Skin epidermis (tissue), 12 donors: ENCODE data around the gene GYG2.
A peak's percentile ranks its signal among the peaks of the same experiment; 100 is the strongest.
"Not testable (repeated sequence)": the region's sequence is repeated elsewhere in the genome, so short reads cannot be mapped to it uniquely, and the experiment has no call there.

ENCODE experiments used
- H3K27ac ChIP-seq, 21 experiments: fragments of 200-600 bp; sonication (generic) in 11 of 21; one replicate each; pipeline ENCODE4 v1.5.0; 2020; ENCODE audit warnings: mild to moderate bottlenecking in 3 of 21, inconsistent platforms in 2 of 21, moderate library complexity in 2 of 21
- H3K4me3 ChIP-seq, 7 experiments: fragments of 200-600 bp; sonication (generic) in 2 of 7; one replicate each; pipeline ENCODE4 v1.5.0; 2020; ENCODE audit warnings: inconsistent platforms in 2 of 7, mild to moderate bottlenecking in 2 of 7, moderate library complexity in 1 of 7

GYG2 gene

DNA sequence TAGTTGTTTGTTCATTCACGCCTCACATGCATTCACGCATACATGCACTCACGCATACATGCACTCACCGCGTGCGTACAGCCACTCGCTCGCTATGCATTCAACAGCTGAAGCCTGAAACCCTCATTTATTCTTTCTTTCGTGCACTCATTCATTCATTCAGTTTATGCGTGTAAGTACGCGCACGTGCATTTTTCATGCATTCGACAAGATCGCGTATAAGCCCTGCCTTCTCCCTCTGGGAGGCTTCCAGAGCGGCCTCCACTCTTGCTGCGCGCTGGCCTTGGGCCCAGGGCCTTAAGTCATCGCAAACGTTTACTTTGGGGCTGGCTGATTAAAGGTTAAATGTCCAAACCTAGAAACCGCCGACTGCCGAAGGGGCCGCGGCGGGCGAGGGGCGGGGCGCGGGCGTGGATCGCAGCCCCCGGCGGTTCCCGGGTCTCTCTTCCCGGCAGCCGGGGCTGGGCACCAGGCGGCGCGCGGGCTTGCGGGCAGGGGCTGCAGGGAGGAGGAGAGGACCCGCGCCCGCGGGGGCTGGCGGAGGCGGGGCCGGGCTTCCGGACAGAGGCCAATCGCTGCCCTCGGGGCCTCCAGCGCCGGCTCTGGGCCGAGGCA is at the start of gene GYG2:
GYG2 (plus strand) TSS at position 587 of the 615 bp plus-strand sequence. CDS start 1,259 bp downstream, outside the sequence.
- Histone ChIP-seq H3K4me3 (peak within 1 kb of the TSS in 6 of 7 experiments; percentile 12 to 28 (median 18)), H3K27ac (peak within 1 kb of the TSS in 1 of 21 experiments; percentile 65)

DNA sequence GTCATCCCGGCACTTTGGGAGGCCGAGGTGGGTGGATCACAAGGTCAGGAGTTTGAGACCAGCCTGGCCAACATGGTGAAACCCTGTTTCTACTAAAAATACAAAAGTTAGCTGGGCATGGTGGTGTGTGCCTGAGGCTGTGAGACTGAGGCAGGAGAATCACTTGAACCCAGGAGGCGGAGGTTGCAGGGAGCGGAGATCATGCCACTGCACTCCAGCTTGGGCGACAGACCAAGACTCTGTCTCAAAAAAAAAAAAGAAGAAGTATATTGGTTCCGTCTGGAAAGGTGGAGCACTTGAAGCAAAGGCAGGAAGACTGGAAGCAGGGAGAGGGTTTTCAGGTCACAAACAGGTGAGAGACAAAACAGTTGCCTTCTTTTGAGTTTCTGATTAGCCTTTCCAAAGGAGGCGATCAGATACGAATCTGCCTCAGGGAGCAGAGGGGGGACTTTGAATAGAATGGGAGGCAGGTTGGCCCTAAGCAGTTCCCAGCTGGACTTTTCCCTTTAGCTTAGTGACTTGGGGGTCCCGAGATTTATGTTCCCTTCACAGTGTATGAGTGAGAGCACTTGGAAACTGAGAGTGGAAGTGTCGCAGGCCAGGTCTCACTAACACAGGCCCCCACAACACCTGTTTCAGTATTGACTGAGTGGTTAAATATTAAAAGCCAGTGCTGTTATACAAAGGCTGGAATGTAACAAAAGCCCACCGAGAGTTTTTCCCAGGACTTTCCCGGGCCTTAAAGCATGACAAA is 48.1 kb upstream of the GYG2 start:
- H3K27ac ChIP-seq, H3K4me3 ChIP-seq: not testable (repeated sequence)

DNA sequence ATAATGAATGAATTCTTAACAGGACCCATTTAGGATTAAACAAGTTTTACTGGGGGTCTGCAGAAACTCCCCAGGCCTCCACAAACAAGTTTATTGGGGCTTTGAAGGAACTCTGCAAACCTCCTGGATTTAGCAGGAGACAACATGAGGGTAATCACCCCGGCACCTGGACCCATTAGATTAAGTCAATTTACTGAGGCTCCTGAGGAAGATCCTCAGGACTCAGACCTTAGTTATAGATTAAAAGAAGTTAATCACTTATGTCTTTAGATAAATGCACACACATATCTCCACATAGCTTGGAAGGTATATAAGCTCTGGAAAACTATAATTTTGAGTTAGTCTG is 47.5 kb upstream of the GYG2 start:
- Histone ChIP-seq H3K4me3 (no peak overlapping the region), H3K27ac (no peak overlapping the region)

DNA sequence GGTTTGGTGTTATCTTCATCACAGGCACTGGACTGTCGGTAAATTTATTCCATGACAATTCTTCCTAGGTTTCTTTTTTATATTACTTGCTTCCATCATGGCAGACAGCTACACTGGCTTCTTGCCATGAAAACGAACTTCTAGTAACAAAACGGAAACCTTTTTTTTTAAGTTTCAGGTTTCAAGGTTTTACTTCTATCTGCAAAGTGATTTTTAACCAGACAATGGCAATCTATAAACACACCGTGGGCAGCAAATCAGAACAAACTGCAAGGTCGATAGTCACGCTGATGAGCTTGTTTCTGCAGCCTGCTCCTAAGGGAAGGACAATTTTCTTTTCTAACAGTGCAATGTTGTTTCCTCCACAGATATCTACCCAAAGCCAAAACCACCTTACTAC is 47.0 kb upstream of the GYG2 start:
- no peak overlapping the region for H3K27ac ChIP-seq
- no peak overlapping the region for H3K4me3 ChIP-seq

DNA sequence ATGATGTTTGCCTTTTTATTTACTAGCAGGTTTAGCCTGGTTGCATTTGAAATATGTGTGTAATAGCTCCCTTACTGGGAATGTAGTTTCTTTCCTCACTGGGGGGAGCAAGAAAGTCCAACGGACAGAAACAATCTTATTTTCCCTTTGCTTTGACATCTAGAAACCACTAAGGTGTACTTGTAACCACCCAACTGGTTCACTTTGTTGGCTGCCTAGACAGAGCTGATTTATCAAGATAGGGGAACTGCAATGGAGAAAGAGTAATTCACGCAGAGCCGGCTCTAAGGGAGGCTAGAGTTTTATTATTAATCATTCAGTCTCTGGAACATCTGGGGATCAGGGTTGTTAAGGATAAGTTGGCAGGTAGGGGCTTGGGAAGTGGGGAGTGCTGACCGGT is 46.6 kb upstream of the GYG2 start:
- Histone ChIP-seq H3K27ac (no peak overlapping the region), H3K4me3 (no peak overlapping the region)

DNA sequence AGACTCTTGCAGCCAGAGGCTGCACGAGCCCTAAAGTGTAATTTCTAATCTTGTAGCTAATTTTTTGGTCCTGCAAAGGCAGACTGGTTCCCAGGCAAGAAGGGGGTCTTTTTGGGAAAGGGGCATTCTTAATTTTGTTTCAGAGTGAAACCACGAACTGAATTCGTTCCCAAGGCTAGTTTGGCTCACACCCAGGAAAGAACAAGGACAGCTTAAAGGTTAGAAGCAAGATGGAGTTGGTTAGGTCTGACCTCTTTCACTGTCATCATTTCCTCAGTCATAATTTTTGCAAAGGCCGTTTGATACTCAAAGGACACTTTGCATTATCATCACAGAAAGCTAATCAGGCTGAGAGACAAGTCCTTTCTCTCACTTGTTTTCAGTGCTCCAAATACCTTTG is 46.0 kb upstream of the GYG2 start:
- no peak overlapping the region for H3K4me3 ChIP-seq

DNA sequence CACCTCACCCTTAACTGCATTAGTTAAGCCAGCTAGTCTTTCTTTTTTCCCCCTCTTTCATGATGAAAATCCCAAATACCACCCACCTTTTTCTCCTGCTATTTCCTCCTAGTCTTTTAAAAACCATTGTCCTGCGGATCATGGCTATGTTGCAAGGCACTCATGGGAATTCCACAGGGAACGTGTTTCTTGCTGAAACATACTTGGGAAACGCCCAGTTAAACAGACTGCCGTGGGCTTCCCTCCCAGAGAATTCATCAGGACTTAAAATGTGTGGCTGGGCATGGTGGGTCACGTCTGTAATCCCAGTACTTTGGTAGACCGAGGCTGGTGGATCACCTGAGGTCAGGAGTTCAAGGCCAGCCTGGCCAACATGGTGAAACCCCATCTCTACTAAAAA is 44.7 kb upstream of the GYG2 start:
- no peak overlapping the region for H3K4me3 ChIP-seq
- H3K27ac ChIP-seq, result peak overlapping the region in 1 of 21 experiments; percentile 16

More for the DNA sequence above, 46.0 kb upstream of the GYG2 start:
- no peak overlapping the region for H3K27ac ChIP-seq

DNA sequence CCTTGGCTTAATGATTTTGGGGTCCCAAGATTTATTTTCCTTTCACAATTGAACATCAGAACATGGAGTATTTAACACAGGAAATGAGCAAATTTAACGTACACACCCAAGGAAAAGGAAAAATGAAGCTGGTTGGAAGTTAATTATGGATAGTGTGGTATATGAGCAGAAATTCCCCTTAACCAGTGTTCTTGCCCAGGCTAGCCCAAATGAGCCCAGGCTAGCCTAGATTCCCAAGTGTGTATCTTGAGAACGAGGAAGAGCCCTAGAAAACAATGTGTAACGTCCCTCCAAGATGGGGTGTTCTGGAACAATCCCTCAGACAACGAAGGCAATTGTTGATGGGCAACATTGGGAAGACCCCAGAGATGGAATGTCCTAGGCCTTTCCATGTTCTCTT is 43.2 kb upstream of the GYG2 start:
- Histone ChIP-seq H3K27ac (no peak overlapping the region), H3K4me3 (no peak overlapping the region)

DNA sequence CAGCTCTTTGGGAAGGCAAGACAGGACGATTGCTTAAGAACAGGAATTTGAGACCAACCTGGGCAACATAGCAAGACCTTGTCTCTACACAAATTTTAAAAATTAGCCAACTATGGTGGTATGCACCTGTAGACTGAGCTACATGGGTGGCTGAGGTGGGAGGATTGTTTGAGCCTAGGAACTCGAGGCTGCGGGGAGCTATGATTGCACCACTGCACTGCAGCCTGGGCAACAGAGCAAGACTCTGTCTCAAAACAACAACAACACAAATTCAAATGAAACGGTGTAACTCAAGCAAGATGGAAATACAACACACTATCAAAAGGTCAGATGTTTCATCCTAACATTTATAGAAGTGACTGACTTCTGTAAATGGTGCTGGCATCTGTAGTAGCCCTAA is 39.8 kb upstream of the GYG2 start:
- H3K27ac ChIP-seq, result no peak overlapping the region
- no peak overlapping the region for H3K4me3 ChIP-seq

DNA sequence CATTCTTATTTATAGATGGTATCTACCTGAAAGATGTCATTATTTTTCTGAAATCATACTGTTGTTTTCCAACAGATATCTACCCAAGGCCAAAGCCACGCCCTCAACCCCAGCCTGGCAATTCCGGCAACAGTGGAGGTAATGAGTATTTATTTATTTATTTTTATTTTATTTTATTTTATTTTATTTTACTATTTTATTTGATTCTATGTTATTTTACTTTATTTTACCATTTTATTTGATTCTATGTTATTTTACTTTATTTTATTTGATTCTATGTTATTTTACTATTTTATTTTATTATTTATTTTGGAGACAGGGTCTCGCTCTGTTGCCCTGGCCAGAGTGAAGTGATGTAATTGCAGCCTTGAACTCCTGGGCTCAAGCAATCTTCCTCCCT is 39.2 kb upstream of the GYG2 start:
- no peak overlapping the region for H3K4me3 ChIP-seq

DNA sequence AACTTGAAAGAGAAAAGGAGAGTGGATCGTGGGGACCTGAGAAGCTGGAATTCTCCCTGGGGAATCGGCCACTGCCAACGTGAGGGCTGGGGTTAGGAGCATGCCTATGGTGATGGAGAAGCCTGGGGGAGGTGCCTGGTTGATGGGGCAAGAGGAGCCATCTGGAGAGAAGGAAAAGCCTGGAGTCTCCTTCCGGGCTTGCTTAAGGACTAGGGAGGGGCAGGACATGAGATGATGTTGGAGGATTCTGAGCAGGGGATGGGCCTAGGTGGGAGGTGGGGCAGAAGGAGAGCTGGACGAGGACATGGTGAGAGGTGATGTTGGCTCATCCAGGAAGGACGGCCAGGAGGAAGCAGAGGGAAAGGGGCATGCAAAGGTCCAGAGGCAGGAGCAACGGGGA is 35.0 kb upstream of the GYG2 start:
- H3K27ac ChIP-seq, result no peak overlapping the region

More for the DNA sequence above, 39.2 kb upstream of the GYG2 start:
- H3K27ac ChIP-seq, result no peak overlapping the region

DNA sequence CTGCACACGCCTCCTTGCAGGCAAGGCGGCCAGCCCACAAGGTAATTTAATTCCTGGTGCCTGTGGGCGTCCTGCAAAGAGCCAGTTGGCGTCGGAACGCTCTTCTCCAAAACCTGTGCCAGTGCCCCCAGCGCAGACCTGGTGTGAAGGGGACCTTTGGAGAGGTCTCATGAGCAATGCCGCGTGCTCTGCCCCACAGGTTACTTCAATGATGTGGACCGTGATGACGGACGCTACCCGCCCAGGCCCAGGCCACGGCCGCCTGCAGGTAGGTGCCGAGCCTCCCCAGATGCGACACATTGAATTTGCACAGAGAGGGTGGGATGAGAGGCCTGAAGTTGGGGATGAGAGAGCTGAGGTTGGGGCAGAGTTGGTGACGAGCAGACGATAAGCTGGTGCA is 34.4 kb upstream of the GYG2 start:
- Histone ChIP-seq H3K4me3 (no peak overlapping the region), H3K27ac (no peak overlapping the region)

More for the DNA sequence above, 35.0 kb upstream of the GYG2 start:
- H3K4me3 ChIP-seq, result no peak overlapping the region

DNA sequence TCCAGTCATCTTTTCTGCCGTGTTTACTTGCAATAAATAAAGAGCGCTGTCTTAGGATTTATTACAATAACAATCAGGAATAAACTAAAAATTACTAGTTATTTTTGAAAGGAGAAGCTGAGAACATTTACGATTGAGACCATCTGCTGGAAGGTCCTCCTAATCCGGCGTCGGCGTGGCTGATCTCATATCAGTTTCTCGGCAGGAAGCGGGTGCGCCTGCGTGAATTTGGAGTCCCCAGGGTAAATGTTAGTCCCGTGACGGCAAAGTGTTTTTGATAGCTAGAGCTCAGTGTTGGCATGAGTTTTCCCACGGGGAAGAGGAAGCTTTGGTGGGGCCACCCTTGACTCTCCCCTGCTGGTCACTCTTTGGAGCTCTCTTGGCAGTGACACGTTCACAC is 31.9 kb upstream of the GYG2 start:
- not testable (repeated sequence) for H3K27ac ChIP-seq, H3K4me3 ChIP-seq

DNA sequence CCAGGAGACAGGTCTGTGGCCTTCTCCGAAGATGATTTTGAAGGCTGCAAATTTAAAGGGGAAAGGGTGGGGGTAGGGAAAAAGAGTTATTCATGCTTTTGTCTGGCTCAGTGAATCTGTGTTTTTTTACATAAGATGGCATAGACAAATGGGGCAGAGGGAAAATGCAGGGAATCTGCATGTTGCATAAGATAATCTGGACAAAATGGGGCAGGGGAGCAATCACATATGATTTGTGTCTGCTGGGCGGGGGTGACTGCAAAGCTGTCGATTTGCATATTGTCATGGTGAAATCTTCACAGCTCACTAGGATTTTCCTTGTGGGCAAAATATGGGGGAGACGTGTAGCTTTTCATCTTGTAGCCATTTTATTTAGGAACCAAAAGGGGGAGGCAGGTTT is 29.4 kb upstream of the GYG2 start:
- no peak overlapping the region for H3K4me3 ChIP-seq
- no peak overlapping the region for H3K27ac ChIP-seq

DNA sequence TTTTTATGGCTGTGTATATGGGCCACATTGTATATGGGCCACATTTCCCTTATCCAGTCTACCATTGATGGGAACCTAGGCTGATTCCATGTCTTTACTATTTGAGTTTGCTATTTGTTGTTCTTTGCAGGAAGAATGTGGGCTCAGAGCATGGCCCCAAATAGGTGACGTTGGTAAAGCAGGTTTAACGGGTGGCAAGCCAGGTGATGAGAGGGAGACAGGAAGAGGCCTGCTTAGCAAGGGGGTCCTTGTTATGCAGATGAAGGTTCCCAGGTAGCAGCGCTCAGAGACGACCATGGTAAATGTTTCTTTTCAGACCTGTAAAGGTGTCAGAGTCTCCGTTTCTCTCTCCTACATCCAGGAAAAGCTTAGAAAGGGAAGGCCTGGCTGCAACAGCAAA is 28.8 kb upstream of the GYG2 start:
- not testable (repeated sequence) for H3K4me3 ChIP-seq

DNA sequence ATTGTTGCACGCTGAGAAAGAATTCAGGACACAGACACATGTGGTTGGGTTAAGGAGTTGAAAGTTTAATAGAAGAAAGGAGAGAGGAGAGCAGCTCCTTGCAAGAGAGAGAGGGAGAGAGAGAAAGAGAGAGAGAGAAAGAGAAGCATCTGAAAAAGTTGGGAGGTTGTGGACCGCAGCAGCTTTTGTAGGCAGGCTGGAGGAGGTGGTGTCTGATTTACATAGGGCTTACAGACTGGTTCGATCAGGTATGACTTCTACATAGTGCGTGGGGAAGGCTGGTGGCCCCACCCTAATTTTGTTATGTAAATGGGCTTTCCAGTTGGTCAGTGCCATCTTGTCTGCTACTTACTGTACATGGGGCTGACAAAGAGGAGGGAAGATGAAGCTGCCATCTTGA is 27.5 kb upstream of the GYG2 start:
- Histone ChIP-seq H3K4me3 (no peak overlapping the region), H3K27ac (no peak overlapping the region)

More for the DNA sequence above, 28.8 kb upstream of the GYG2 start:
- H3K27ac ChIP-seq, result not testable (repeated sequence)

DNA sequence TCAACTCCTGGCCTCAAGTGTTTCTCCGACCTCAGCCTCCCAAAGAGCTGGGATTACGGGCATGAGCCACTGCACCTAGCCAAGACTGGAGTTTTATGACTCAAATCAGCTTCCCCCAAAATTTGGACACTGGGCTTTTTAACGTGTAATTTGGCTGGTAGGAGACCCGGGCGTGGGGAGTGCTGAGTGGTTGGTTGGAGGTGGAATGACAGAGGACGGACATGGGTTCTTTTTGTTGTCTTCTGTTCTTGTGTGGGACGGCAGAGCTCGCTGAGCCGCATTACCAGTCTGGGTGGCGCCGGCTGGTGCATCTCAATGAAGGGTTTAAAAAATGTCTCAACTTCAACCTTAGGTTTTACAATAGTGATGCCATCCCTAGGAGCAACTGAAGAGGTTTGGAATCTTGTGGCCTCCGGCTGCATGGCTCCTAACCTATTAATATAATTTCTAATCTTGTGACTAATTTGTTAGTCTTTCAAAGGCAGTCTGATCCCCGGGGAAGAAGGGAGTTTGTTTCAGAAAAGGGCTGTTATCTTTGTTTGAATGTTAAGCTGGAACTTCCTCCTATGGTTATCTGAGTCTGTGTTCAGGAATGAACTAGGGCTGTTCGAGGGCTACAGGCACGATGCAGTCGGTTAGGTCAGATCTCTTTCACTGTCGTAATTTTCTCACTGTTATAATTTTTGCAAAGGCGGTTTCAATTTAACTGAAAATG is 26.2 kb upstream of the GYG2 start:
- not testable (repeated sequence) for H3K27ac ChIP-seq, H3K4me3 ChIP-seq

DNA sequence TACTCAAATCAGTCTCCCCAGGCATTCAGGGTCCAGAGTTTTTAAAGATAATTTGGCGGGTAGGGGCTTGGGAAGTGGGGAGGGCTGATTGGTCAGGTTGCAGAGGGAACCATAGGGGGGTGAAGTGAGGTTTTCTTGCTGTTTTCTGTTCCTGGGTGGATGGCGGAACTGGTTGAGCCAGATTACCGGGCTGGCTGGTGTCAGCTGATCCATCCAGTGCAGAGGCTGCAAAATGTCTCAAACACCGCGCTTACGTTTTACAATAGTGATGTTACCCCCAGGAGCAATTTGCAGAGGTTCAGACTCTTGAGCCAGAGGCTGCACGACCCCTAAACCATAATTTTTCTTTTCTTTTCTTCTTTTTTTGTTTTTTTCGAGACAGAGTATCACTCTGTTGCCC is 25.2 kb upstream of the GYG2 start:
- not testable (repeated sequence) for H3K4me3 ChIP-seq
- peak overlapping the region in 1 of 21 experiments; percentile 48 for H3K27ac ChIP-seq

DNA sequence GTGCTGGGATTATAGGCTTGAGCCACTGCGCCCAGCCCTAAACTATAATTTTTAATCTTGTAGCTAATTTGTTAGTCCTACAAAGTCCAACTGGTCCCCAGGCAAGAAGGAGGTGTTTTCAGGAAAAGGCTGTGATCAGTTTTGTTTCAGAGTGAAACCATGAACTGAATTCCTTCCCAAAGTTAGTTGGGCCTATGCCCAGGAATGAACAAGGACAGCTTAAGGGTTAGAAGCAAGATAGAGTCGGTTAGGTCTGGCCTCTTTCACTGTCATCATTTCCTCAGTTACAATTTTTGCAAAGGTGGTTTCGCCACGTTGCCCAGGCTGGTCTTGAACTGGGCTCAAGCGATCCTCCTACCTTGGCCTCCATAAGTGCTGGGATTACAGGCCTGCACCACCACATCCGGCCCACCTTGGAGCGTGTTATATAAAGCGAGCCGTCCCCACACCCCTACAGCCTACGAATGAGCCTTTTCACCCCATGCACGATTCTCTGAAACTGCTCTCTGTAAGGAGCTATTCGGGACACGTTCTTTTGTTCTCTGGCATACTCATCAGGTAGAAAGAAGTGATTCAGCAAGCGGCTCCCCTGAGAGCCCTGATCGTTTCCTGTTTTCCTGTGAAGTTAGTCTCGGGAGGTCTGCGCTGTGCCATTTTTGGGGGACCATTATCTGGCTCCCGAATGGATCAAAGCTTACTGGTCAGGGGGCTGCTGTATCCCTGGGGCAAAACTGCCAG is 24.5 kb upstream of the GYG2 start:
- H3K4me3 ChIP-seq, result not testable (repeated sequence)
- peak overlapping the region in 10 of 21 experiments; percentile 13 to 61 (median 49) for H3K27ac ChIP-seq

DNA sequence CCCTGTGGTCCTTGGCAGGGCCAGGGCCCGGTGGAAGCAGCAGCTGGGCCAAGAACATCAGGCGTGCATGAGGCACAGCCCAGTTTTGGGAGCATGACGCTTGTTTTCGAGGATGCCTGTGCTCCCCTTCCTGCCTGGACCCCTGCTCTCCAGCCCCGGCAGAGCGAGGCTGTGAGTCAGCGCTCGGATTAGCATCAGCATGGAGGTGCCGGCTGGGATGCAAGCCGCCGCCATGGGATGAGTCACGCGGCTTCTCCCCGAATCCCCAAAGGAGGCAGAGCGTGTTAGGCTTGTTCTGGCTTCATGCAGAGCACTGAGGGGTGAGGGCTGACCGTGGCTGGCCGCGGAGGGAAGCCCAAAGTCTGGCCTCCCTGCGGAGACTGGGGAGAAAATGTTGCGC is 23.9 kb upstream of the GYG2 start:
- peak overlapping the region in 13 of 21 experiments; percentile 11 to 61 (median 48) for H3K27ac ChIP-seq
- H3K4me3 ChIP-seq, result not testable (repeated sequence)
